KMS-11 (cell line): Measurements from ENCODE around the gene PDXP.
A peak's percentile ranks its signal among the peaks of the same experiment; 100 is the strongest.

Experiments used
- H2AFZ ChIP-seq: fragments of 200-600 bp; sonication (generic); 2 replicates; pipeline ENCODE4 v1.6.1; 2016; ENCODE audit warnings: antibody characterized with exemption, mixed run types, low read depth
- H3K27ac ChIP-seq: fragments of 200-600 bp; sonication (generic); 2 replicates; pipeline ENCODE4 v1.6.1; 2016; ENCODE audit warnings: mild to moderate bottlenecking, mixed run types
- H3K27me3 ChIP-seq: fragments of 200-600 bp; sonication (generic); 2 replicates; pipeline ENCODE4 v1.6.1; 2017; ENCODE audit warnings: mild to moderate bottlenecking, low read depth, mixed run types, moderate library complexity; ENCODE audit not compliant: insufficient read depth
- H3K36me3 ChIP-seq: fragments of 200-600 bp; sonication (generic); 2 replicates; pipeline ENCODE4 v1.6.1; 2017; ENCODE audit warnings: mild to moderate bottlenecking, mixed run types; ENCODE audit not compliant: insufficient read depth
- H3K4me1 ChIP-seq: fragments of 200-600 bp; sonication (generic); 2 replicates; pipeline ENCODE4 v1.6.1; 2016; ENCODE audit warnings: mild to moderate bottlenecking, low read depth, mixed run types; ENCODE audit not compliant: poor library complexity, severe bottlenecking
- H3K4me2 ChIP-seq: fragments of 200-600 bp; sonication (generic); 2 replicates; pipeline ENCODE4 v1.7.0; 2016; ENCODE audit warnings: mild to moderate bottlenecking, mixed run types
- H3K4me3 ChIP-seq: fragments of 200-600 bp; sonication (generic); IDR thresholded peaks from 2 replicates; pipeline ENCODE4 v1.6.1; 2017; ENCODE audit warnings: low read depth, low read length, mixed read lengths; ENCODE audit not compliant: insufficient read depth
- H3K79me2 ChIP-seq: fragments of 200-600 bp; sonication (generic); 2 replicates; pipeline ENCODE4 v1.6.1; 2016; ENCODE audit warnings: low read depth, mixed run types; ENCODE audit not compliant: insufficient read depth
- H3K9ac ChIP-seq: fragments of 200-600 bp; sonication (generic); 2 replicates; pipeline ENCODE4 v1.6.1; 2016; ENCODE audit warnings: mild to moderate bottlenecking, mixed run types
- H4K20me1 ChIP-seq: fragments of 200-600 bp; sonication (generic); 2 replicates; pipeline ENCODE4 v1.6.1; 2016; ENCODE audit warnings: mild to moderate bottlenecking, mixed run types; ENCODE audit not compliant: insufficient read depth
- CTCF ChIP-seq: fragments of 200-600 bp; sonication (generic); conservative IDR thresholded peaks from 2 replicates; pipeline ENCODE4 v1.6.1; 2017; ENCODE audit warnings: low read depth, mild to moderate bottlenecking, antibody characterized with exemption, low read length, moderate library complexity, mixed read lengths

The PDXP gene

GRCh38 chr22:37643225-37643847, 15.2 kb upstream of the PDXP start:
- TF ChIP-seq CTCF, result peak; percentile 94
- H3K79me2 ChIP-seq, result no peaks in the 10 kb centered on the region; the same call in 1 of the 2 replicates
- no peaks in the 10 kb centered on the region for H3K27me3 ChIP-seq
- no peaks in the 10 kb centered on the region for H4K20me1 ChIP-seq
- H3K4me3 ChIP-seq, result no peak overlapping the region
- H2AFZ ChIP-seq, result no peak overlapping the region
- H3K4me2 ChIP-seq, result no peak overlapping the region
- peaks cover 17% of the 10 kb centered on the region for H3K4me1 ChIP-seq
- H3K36me3 ChIP-seq, result no peaks in the 10 kb centered on the region
- no peak overlapping the region for H3K9ac ChIP-seq
- no peak overlapping the region for H3K27ac ChIP-seq

GRCh38 chr22:37647317-37647716, 11.2 kb upstream of the PDXP start:
- H3K4me2 ChIP-seq, result no peak overlapping the region
- no peaks in the 10 kb centered on the region for H4K20me1 ChIP-seq
- H2AFZ ChIP-seq, result no peak overlapping the region
- no peak for TF ChIP-seq CTCF
- no peaks in the 10 kb centered on the region for H3K79me2 ChIP-seq
- no peak overlapping the region for H3K9ac ChIP-seq
- no peaks in the 10 kb centered on the region for H3K36me3 ChIP-seq
- no peaks in the 10 kb centered on the region for H3K4me1 ChIP-seq
- no peaks in the 10 kb centered on the region for H3K27me3 ChIP-seq
- H3K27ac ChIP-seq, result no peak overlapping the region
- H3K4me3 ChIP-seq, result no peak overlapping the region

- Histone ChIP-seq H3K9ac (no peak overlapping the region), H3K4me1 (no peaks in the 10 kb centered on the region)
- TF ChIP-seq CTCF, result no peak
Observed at GRCh38 chr22:37647928-37648327, 10.6 kb upstream of the PDXP start.

GRCh38 chr22:37650463-37651136, 7.9 kb upstream of the PDXP start:
- Histone ChIP-seq H3K9ac (no peak overlapping the region), H3K27me3 (no peaks in the 10 kb centered on the region), H3K27ac (no peak overlapping the region), H3K4me1 (no peaks in the 10 kb centered on the region), H3K79me2 (no peaks in the 10 kb centered on the region), H3K4me3 (no peak overlapping the region), H2AFZ (no peak overlapping the region), H3K36me3 (no peaks in the 10 kb centered on the region), H3K4me2 (no peak overlapping the region), H4K20me1 (no peaks in the 10 kb centered on the region)
- TF ChIP-seq CTCF, result no peak

More at GRCh38 chr22:37647928-37648327, 10.6 kb upstream of the PDXP start:
- no peak overlapping the region for H3K4me3 ChIP-seq
- H3K4me2 ChIP-seq, result no peak overlapping the region
- H3K27me3 ChIP-seq, result no peaks in the 10 kb centered on the region
- no peak overlapping the region for H2AFZ ChIP-seq
- H4K20me1 ChIP-seq, result no peaks in the 10 kb centered on the region
- H3K27ac ChIP-seq, result no peak overlapping the region
- no peaks in the 10 kb centered on the region for H3K36me3 ChIP-seq
- no peaks in the 10 kb centered on the region for H3K79me2 ChIP-seq
